Measurements from ENCODE around the gene TJAP1. TPM values are rescaled to one million over a fixed set of nuclear protein-coding genes. Genes with fewer than 3 reads are reported as not detected.

The TJAP1 gene
- total and polyA plus RNA-seq, 2 donors (not counting 3 experiments of a cell fraction or from before 2014, with no cell fraction given): 28.4 to 31.8 TPM

GRCh38 chr6:43494766-43495165 lies 17.4 kb downstream of the TJAP1 start:
- Histone ChIP-seq H3K79me2 (ENCODE audit: control insufficient read depth, insufficient read depth, low read length) (no peaks in the 10 kb centered on the region), H3K9ac (replicated peaks; ENCODE audit: extremely low read depth, insufficient read depth, low read length) (no peak overlapping the region), H3K9me1 (replicated peaks; ENCODE audit: control insufficient read depth, extremely low read depth, insufficient read depth, low read length) (no peaks in the 10 kb centered on the region), H3K9me3 (replicated peaks; ENCODE audit: control insufficient read depth, insufficient read depth, low read length) (no peaks in the 10 kb centered on the region), H3K4me2 (ENCODE audit: insufficient read depth, low read length) (no peak overlapping the region), H2AFZ (ENCODE audit: low read depth, low read length) (no peak overlapping the region), H3K27me3 (ENCODE audit: control insufficient read depth in 2 of 2, insufficient read depth in 2 of 2, low read length in 2 of 2) (no peaks in the 10 kb centered on the region), H3K27ac (ENCODE audit: insufficient read depth, low read depth, low read length) (no peak overlapping the region), H3K4me3 (replicated peaks in 1 of 3; ENCODE audit: insufficient read depth in 1 of 3, low read depth in 1 of 3, low read length in 3 of 3) (no peak overlapping the region), H3K4me1 (ENCODE audit: control insufficient read depth, extremely low read depth, insufficient read depth, low read length) (peaks cover 23% of the 10 kb centered on the region), H4K20me1 (replicated peaks; ENCODE audit: control insufficient read depth, extremely low read depth, insufficient read depth, low read length) (no peaks in the 10 kb centered on the region), H3K36me3 (ENCODE audit: control insufficient read depth in 2 of 2, extremely low read depth in 1 of 2, insufficient read depth in 2 of 2, low read length in 2 of 2) (no peaks in the 10 kb centered on the region)
- dilution Hi-C loops (cut with MboI; ENCODE audit: extremely low pct_ligation_motif_present, low sequenced_read_pairs): no loop called here
- BruUV-seq (replicated peaks): no TSS peak
- FAIRE-seq (no peak), DNase-seq (ENCODE audit: low read depth, low spot score) (no peak)
- ChIA-PET CTCF (interaction anchor here (0.6 to 19.0 kb wide), 3 partner anchors 12 to 96 kb away, joined by 3 to 289 read pairs (median 58); partner anchors contain the start of gene DLK2), POLR2A (no interaction called here)
- intact Hi-C loops (cut with micrococcal nuclease): no loop called here
- no peak for TF ChIP-seq POLR2AphosphoS5 (IDR thresholded peaks at IDR 0.05; ENCODE audit: insufficient read depth, low read depth, low read length)
- TF ChIP-seq GATA2 (IDR thresholded peaks at IDR 0.05; ENCODE audit: insufficient read depth, insufficient read length, low read depth, low read length): no peak
- TF ChIP-seq CTCF (IDR thresholded peaks at IDR 0.05; ENCODE audit: extremely low read depth in 1 of 2, insufficient read depth in 1 of 2, low read depth in 1 of 2, low read length in 2 of 2): no peak
- no peak for TF ChIP-seq EZH2 (IDR thresholded peaks at IDR 0.05; ENCODE audit: borderline replicate concordance, low read depth, low read length, severe bottlenecking)
- TF ChIP-seq MYC (IDR thresholded peaks at IDR 0.05; ENCODE audit: low read depth, low read length): no peak
- no peak for TF ChIP-seq FOS (IDR thresholded peaks at IDR 0.05; ENCODE audit: borderline replicate concordance, insufficient read depth, low read length)
- TF ChIP-seq POLR2A (IDR thresholded peaks at IDR 0.05; ENCODE audit: low read depth, low read length): no peak
- no peak for TF ChIP-seq MAX (IDR thresholded peaks at IDR 0.05; ENCODE audit: insufficient read depth, insufficient read length)
- no peak for TF ChIP-seq JUN (IDR thresholded peaks at IDR 0.05; ENCODE audit: borderline replicate concordance, insufficient read depth, insufficient read length, low read depth)
